Vagina (tissue), 2 donors: ENCODE data around the gene RAP1A.

Experiments used
- CTCF ChIP-seq, 3 experiments: fragments of 450-650 bp in 2 of 3; fragments of 200-600 bp in 1 of 3; sonication (generic) in 1 of 3; IDR thresholded peaks; one replicate each; pipeline ENCODE4 v1.5.1; 2017 to 2019; ENCODE audit warnings: antibody characterized with exemption in 3 of 3, mild to moderate bottlenecking in 2 of 3, moderate library complexity in 2 of 3
- POLR2A ChIP-seq, 2 donors: fragments of 450-650 bp; IDR thresholded peaks; one replicate each; pipeline ENCODE4 v1.6.1; 2017; ENCODE audit warnings: antibody characterized with exemption in 2 of 2, mild to moderate bottlenecking in 2 of 2, moderate library complexity in 2 of 2
- POLR2AphosphoS5 ChIP-seq, 2 donors: sonication (generic); formaldehyde crosslinking; IDR thresholded peaks; one replicate each; pipeline ENCODE4 v1.9.0; 2017; ENCODE audit warnings: antibody characterized with exemption in 2 of 2, mild to moderate bottlenecking in 2 of 2, low read depth in 1 of 2; ENCODE audit not compliant: insufficient read depth in 1 of 2

- no peak for TF ChIP-seq CTCF (IDR thresholded peaks at IDR 0.05)
- no peak for TF ChIP-seq POLR2A (IDR thresholded peaks at IDR 0.05)
- no peak for TF ChIP-seq POLR2AphosphoS5 (IDR thresholded peaks at IDR 0.05; ENCODE audit: insufficient read depth in 1 of 2, low read depth in 1 of 2)
Measured at GRCh38 chr1:111742938-111743549, 123.5 kb downstream of the RAP1A start.
